Astrocyte (in vitro differentiated cells and primary cell): Measurements from ENCODE around the gene GALNT2.

Source experiments
- CTCF ChIP-seq: IDR thresholded peaks from 2 replicates; pipeline ENCODE4 v1.5.1; 2011; ENCODE audit warnings: low read depth, mild to moderate bottlenecking, inconsistent platforms, low read length, moderate library complexity; ENCODE audit not compliant: insufficient read depth
- EZH2 ChIP-seq: IDR thresholded peaks from 2 replicates; pipeline ENCODE4 v1.6.1; 2012; ENCODE audit warnings: mild to moderate bottlenecking, low read length, inconsistent platforms; ENCODE audit not compliant: insufficient read depth

DNA sequence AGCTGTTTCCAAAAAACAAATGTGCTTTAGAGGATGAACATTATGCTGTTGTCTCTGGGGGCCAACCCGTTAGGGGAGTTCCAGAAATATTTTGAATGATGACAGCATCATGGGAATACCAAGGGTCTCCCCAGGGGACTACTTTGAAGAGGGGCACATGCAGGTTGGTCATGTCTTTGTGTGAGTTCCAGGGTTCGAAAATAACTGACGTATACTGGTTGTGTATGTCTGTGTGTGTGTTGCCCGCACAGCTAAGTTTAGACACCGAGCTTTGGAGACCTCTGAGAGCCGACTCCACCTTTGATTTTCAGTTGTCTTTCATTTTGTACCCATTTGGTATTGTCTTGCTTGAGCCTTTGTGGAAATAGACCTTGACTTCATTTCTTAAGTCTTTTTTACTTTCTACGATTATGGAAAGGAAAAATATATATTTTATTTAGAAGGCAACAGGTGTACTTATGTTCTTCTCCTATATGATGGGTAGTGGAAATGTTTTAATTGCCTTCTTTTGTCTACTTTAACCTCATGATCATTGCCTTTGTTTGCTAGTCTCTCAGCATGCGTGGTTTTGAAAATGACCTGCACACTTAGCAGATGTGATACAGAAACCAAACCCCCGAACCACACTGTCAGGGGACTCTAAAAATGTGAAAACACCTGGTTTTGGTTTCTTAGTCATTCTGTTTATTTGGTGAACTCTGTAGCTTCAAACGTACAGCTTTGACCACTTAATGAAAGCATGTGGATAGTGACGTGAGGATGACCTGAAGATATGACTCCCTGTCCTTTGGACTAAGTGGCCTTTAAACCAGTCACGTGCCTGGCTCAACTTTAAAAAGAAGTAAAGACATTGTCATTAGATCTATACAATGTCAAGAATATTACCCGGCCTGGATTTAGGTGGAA lies 56.5 kb downstream of the GALNT2 start:
- TF ChIP-seq CTCF: no peak
- TF ChIP-seq EZH2: no peak
